Upper lobe of right lung (tissue), 1 donor: ENCODE results near the gene CCDC167. TPM values are rescaled to one million over a fixed set of nuclear protein-coding genes. Genes with fewer than 3 reads are reported as not detected.

Experiments
- ATAC-seq: fragments of 200-7000 bp; cut with Tn5 transposase; one replicate; pipeline ENCODE4 v1.9.1; 2020; ENCODE audit warnings: mild to moderate bottlenecking, moderate library complexity
- DNase-seq: peaks from one replicate; pipeline ENCODE4 v3.0.0-alpha.2; 2020
- H3K27ac ChIP-seq: fragments of 200-600 bp; one replicate; pipeline ENCODE4 v1.8.0; 2022
- H3K27me3 ChIP-seq: fragments of 200-600 bp; one replicate; pipeline ENCODE4 v1.8.0; 2022; ENCODE audit warnings: mild to moderate bottlenecking
- H3K36me3 ChIP-seq: fragments of 200-600 bp; one replicate; pipeline ENCODE4 v1.8.0; 2022
- H3K4me1 ChIP-seq: fragments of 200-600 bp; one replicate; pipeline ENCODE4 v1.8.0; 2022
- H3K4me3 ChIP-seq: fragments of 200-600 bp; one replicate; pipeline ENCODE4 v1.8.0; 2022; ENCODE audit warnings: mild to moderate bottlenecking
- H3K9me3 ChIP-seq: fragments of 200-600 bp; one replicate; pipeline ENCODE4 v1.8.0; 2022
- intact Hi-C: fragments of 100-400 bp; cut with DNase I; formaldehyde crosslinking; loops from one replicate; pipeline ENCODE4 v1.11.0; 2022
- total RNA-seq: library from RNA; stranded (reverse); fragmentation: NEBNext Ultra II Directional; extraction: Animal tissue kit (Norgen Biotek cat#: 25700); gene quantifications from one replicate; pipeline ENCODE4 v1.2.1, GENCODE V29; 2021
- TF ChIP-seq, protein P1 (sequence below): fragments of 200-600 bp; IDR thresholded peaks from one replicate; pipeline ENCODE4 v1.8.0; 2022; ENCODE audit warnings: antibody characterized with exemption
- donor health status: DM: no; HTN: yes; CAD: no; lungs with severe emphysema.

The CCDC167 gene
- total RNA-seq, 1 donor from 2014 or later = 12.9 TPM

DNA sequence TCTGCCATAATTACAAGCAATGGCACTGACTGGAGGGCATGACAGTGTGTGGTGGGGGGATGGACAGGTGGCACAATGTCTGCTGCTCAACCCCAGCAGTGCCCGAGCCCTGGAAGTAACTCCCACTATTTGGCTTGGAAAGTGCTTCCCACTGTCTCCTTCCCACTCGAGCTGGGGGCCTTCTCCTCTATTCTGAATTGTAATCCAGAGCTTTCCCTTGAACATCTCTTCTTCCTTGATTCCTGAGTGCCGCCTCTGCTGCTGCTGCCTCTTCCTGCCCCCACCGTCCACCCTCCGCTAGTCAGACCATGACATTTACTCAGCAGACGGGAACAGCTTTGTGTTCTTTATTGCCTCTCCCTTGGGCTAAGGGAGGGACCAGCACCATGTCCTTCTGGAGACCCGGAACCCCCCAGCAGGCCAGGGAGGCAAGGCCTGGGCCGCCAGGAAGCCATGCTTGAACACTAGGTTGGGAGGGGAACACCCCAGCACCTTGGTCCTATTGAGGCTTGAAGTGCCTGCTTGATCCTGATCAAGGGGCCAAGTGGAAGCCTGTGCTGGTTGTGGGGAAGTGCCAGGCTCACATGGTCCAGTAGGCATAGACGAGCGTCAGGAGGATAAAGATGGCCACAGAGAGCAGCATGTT lies 17.0 kb downstream of the CCDC167 start:
- TF ChIP-seq, protein P1, sequence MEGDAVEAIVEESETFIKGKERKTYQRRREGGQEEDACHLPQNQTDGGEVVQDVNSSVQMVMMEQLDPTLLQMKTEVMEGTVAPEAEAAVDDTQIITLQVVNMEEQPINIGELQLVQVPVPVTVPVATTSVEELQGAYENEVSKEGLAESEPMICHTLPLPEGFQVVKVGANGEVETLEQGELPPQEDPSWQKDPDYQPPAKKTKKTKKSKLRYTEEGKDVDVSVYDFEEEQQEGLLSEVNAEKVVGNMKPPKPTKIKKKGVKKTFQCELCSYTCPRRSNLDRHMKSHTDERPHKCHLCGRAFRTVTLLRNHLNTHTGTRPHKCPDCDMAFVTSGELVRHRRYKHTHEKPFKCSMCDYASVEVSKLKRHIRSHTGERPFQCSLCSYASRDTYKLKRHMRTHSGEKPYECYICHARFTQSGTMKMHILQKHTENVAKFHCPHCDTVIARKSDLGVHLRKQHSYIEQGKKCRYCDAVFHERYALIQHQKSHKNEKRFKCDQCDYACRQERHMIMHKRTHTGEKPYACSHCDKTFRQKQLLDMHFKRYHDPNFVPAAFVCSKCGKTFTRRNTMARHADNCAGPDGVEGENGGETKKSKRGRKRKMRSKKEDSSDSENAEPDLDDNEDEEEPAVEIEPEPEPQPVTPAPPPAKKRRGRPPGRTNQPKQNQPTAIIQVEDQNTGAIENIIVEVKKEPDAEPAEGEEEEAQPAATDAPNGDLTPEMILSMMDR = no peak
- H3K4me1 ChIP-seq = no peaks in the 10 kb centered on the region
- H3K27me3 ChIP-seq = no peaks in the 10 kb centered on the region
- H3K9me3 ChIP-seq = no peaks in the 10 kb centered on the region
- H3K4me3 ChIP-seq = no peak overlapping the region
- no peak for ATAC-seq
- intact Hi-C loops = no loop called here
- peaks cover 50% of the 10 kb centered on the region for H3K36me3 ChIP-seq
- no peak overlapping the region for H3K27ac ChIP-seq
- DNase-seq = no peak

DNA sequence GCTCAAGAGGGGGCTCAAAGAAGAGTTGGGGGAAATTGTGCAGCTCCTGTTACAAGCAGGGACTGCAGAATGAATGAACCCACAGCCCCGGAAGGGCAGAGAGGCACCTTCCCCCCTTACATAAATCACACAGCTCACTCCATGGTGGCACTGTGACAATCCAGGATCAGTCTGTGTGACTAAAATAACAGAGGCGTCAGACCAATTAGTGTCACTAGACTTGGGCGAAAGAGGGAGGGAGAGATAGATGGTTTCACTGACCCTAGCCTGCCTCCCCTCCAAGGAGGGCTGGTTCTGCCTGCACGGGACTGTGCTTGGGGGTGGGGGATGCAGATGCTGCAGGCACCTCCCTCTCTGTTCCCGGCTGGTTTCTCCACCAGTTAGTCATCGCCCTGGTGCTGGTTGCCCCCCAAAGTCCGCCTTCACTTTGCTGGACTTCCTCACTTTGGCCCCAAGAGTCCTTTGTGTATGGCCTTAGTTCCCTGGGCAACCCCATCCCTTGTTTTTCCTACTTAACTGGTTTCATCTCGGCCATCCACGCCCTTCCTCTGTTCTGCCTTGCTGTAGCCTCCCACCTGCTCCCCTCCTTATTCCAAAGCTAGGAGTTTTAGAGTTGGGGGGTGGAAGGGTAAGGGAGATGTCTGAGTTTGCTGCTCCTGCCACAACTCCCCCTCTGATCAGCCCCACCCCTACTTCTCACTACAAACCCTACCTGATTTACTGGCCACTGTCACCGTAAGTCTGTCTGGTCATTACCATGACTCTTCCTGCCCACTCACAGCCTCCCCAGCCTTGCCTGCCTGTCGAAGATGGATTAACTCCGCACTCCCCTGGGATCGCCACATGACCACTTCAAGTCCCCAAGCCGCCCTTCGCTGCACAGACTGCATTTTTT lies 17.7 kb downstream of the CCDC167 start:
- peaks cover 52% of the 10 kb centered on the region for H3K36me3 ChIP-seq
- TF ChIP-seq, protein P1 = no peak
- intact Hi-C loops = no loop called here
- no peak overlapping the region for H3K4me3 ChIP-seq
- H3K27ac ChIP-seq = no peak overlapping the region
- no peak for DNase-seq
- H3K27me3 ChIP-seq = no peaks in the 10 kb centered on the region
- ATAC-seq = no peak
- no peaks in the 10 kb centered on the region for H3K4me1 ChIP-seq
- H3K9me3 ChIP-seq = no peaks in the 10 kb centered on the region

DNA sequence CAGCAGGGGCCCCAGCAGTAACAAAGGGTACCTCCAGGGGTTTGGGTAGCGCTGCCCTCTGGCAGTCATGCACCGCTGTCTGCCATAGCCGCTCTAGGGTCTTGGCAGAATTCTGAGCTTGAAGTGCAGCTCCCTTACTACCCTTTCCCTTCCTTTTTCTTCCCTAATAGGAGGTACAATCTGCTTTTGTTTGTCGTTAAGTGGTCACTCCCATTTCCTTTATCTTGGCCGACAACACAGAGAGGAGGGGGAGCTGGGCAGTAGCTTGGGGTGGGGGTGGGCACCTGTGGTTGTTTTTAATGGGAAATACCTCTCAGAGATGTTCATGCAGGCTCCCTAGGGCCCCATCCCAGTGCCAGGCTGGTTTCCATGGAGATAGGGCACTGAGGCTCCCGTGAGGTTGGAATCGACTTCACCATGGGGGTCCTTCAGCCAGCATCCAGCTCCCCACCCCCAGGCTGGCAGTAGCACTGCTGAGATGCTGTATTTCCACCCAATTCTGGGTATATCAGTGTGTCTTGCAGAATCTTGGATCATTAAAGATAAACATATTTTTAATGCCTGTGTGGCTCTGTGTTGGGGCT lies 18.6 kb downstream of the CCDC167 start:
- intact Hi-C loops = no loop called here
- DNase-seq (no peak), ATAC-seq (no peak)
- Histone ChIP-seq H3K27ac (no peak overlapping the region), H3K36me3 (peaks cover 60% of the 10 kb centered on the region), H3K4me3 (no peak overlapping the region), H3K9me3 (no peaks in the 10 kb centered on the region), H3K4me1 (no peaks in the 10 kb centered on the region), H3K27me3 (no peaks in the 10 kb centered on the region)
- TF ChIP-seq, protein P1 = no peak

DNA sequence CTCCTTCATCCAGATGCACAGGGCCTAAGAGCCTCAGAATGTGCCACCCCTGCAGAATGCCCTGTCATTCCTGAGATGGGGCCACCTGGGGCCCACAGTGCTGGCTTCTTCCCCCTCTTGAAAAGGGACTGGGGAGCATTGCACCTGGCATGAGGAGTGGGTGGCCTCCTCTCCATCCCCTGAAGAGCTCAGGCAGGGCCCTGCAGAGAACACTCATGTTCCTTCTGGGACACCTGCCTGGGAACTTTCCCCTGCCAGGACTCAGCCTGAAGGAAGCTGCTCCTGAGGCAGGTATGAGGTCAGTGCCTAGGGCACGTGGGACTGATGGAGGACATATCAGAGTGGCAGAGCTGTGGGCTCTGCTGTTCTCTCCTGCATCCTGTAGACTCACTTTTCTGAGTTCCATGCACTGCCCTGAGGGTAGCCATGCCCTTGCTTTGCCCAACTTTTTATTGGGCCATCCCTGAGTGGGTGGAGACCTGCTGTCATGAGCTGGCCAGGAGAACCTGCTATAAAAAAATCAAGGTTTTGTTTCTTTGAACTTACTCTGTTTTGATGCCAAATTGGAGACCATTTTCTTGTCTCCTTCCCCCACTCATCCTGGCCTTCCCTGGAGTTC lies 19.5 kb downstream of the CCDC167 start:
- intact Hi-C loops = no loop called here
- H3K36me3 ChIP-seq = peaks cover 68% of the 10 kb centered on the region
- DNase-seq (no peak), ATAC-seq (no peak)
- no peaks in the 10 kb centered on the region for H3K9me3 ChIP-seq
- H3K27me3 ChIP-seq = no peaks in the 10 kb centered on the region
- TF ChIP-seq, protein P1 = no peak
- no peaks in the 10 kb centered on the region for H3K4me1 ChIP-seq
- no peak overlapping the region for H3K27ac ChIP-seq
- H3K4me3 ChIP-seq = no peak overlapping the region

DNA sequence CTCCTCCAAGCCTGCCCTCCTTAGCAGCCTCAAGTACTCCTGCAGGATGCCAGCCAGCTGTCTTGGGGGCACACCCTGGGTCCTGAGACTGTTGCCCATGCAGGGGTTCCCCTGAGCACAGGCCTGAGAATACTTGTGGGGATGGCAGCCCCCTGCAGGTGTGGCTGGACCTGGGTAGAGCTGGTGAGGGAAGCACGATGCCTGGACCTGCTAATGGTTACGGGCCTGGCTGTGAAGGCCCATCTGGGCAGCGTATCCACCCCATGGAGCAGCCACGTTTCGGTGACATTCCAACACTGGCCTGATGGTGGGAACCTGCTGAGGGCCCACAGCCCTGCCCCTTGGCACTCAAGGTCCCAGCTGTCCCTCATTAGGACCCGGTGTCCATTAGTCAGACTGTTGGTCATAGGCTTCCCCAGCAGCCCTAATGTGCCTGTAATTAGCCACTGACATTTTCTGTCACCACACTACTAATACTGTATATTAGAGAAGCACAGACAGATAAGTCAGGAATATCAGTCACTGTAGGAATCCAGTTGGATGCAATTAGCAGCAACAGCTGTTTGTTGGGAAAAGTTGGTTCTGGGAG lies 20.3 kb downstream of the CCDC167 start:
- intact Hi-C loops = no loop called here
- ATAC-seq (no peak), DNase-seq (no peak)
- H3K27ac ChIP-seq = no peak overlapping the region
- TF ChIP-seq, protein P1 = no peak
- H3K27me3 ChIP-seq = no peaks in the 10 kb centered on the region
- no peak overlapping the region for H3K4me3 ChIP-seq
- H3K9me3 ChIP-seq = no peaks in the 10 kb centered on the region
- no peaks in the 10 kb centered on the region for H3K4me1 ChIP-seq
- H3K36me3 ChIP-seq = peaks cover 77% of the 10 kb centered on the region
